Measurements from ENCODE around the gene COA7. TPM values are rescaled to one million over a fixed set of nuclear protein-coding genes. Genes with fewer than 3 reads are reported as not detected.

Gene COA7
- total and polyA plus RNA-seq, 2 of the 4 experiments (the other 2 are of a cell fraction) = 9.3 to 20.3 TPM

GRCh38 chr1:52673513-52673912, 24.6 kb downstream of the COA7 start:
- 0 out of 2 replicates have a peak, but pooled peaks cover 2% of the 10 kb centered on the region for H3K9me1 ChIP-seq (ENCODE audit: insufficient read depth, low read length)
- no CpG with 5 or more reads among the region's 4 CpGs for WGBS, 2 experiments (ENCODE audit: extremely low coverage in 2 of 2, insufficient read length in 1 of 2)
- in situ Hi-C loops (cut with MboI; ENCODE audit: low sequenced_read_pairs) = no loop called here
- dilution Hi-C loops (cut with HindIII; ENCODE audit: low sequenced_read_pairs, unreplicated experiment) = no loop called here
- H2AK9ac ChIP-seq (replicated peaks; ENCODE audit: low read depth, low read length, poor library complexity) = no peak overlapping the region
- H2AK5ac ChIP-seq (ENCODE audit: low read depth, low read length) = no peak overlapping the region
- H2BK15ac ChIP-seq (ENCODE audit: low read depth, low read length) = no peak overlapping the region
- no peak overlapping the region for H3K56ac ChIP-seq (ENCODE audit: extremely low read depth, insufficient read depth, low read length)
- H2BK5ac ChIP-seq (ENCODE audit: low read depth, low read length, poor library complexity, severe bottlenecking) = no peak overlapping the region
- H3K23ac ChIP-seq (ENCODE audit: low read depth, low read length) = no peak overlapping the region
- ATAC-seq (ENCODE audit: low read depth) = no peak
- no peaks in the 10 kb centered on the region for H3K9me3 ChIP-seq (ENCODE audit: control insufficient read depth, insufficient read depth, low read length)
- H3K18ac ChIP-seq (ENCODE audit: low read depth, low read length) = no peak overlapping the region
- no peak overlapping the region for H3K27ac ChIP-seq (ENCODE audit: insufficient read depth, low read length)
- no peaks in the 10 kb centered on the region for H4K20me1 ChIP-seq (ENCODE audit: insufficient read depth, low read length)
- H3K4ac ChIP-seq (ENCODE audit: low read depth, low read length) = no peak overlapping the region
- no peak for DNase-seq
- intact Hi-C loops (cut with micrococcal nuclease) = no loop called here
- peaks cover 12% of the 10 kb centered on the region for H3K4me1 ChIP-seq (ENCODE audit: control insufficient read depth, insufficient read depth, low read length)
- H3K4me2 ChIP-seq (ENCODE audit: low read depth, low read length) = no peak overlapping the region
- ChIA-PET POLR2A (ENCODE audit: unreplicated experiment) (no interaction called here), CTCF (interaction anchor here (0.6 kb wide), 1 partner anchor 72 kb away, joined by 5 read pairs; no protein-coding TSS in a partner anchor)
- no peak overlapping the region for H3K4me3 ChIP-seq (ENCODE audit: insufficient read depth, low read depth, low read length)
- H2BK20ac ChIP-seq (ENCODE audit: low read depth, low read length) = no peak overlapping the region
- no peak overlapping the region for H2AFZ ChIP-seq (replicated peaks; ENCODE audit: low read length, poor library complexity)
- no peak for TF ChIP-seq CTCF (conservative IDR thresholded peaks at IDR 0.05; ENCODE audit: low read depth, low read length)
- TF ChIP-seq CEBPB (IDR thresholded peaks at IDR 0.05; ENCODE audit: low read depth, low read length) = no peak
- TF ChIP-seq FOS (IDR thresholded peaks at IDR 0.05; ENCODE audit: low read depth, low read length) = no peak
- TF ChIP-seq RCOR1 (IDR thresholded peaks at IDR 0.05; ENCODE audit: insufficient replicate concordance, low read length) = no peak
- TF ChIP-seq SMC3 (IDR thresholded peaks at IDR 0.05; ENCODE audit: low read depth, low read length) = no peak
- no peak for TF ChIP-seq NFE2L2 (IDR thresholded peaks at IDR 0.05; ENCODE audit: low read depth, low read length)
- TF ChIP-seq RAD21 (IDR thresholded peaks at IDR 0.05; ENCODE audit: low read length) = no peak
- TF ChIP-seq MAFK (IDR thresholded peaks at IDR 0.05; ENCODE audit: low read depth, low read length) = no peak
- TF ChIP-seq BHLHE40 (IDR thresholded peaks at IDR 0.05; ENCODE audit: low read depth, low read length) = no peak
- no peak for TF ChIP-seq MXI1 (IDR thresholded peaks at IDR 0.05; ENCODE audit: borderline replicate concordance, low read depth, low read length)
- TF ChIP-seq RFX5 (IDR thresholded peaks at IDR 0.05; ENCODE audit: low read depth, low read length) = no peak
- TF ChIP-seq CHD1 (IDR thresholded peaks at IDR 0.05; ENCODE audit: low read depth, low read length) = no peak
- TF ChIP-seq USF2 (IDR thresholded peaks at IDR 0.05; ENCODE audit: low read depth, low read length) = no peak
- no peak for TF ChIP-seq POLR2A (IDR thresholded peaks at IDR 0.05; ENCODE audit: low read depth, low read length)
- no peak for TF ChIP-seq ELK1 (IDR thresholded peaks at IDR 0.05; ENCODE audit: borderline replicate concordance, low read depth, low read length)
- no peak for TF ChIP-seq MAZ (IDR thresholded peaks at IDR 0.05; ENCODE audit: borderline replicate concordance, low read depth, low read length)
- no peaks in the 10 kb centered on the region for H3K27me3 ChIP-seq (ENCODE audit: control insufficient read depth, insufficient read depth, low read length)
- H2BK120ac ChIP-seq (ENCODE audit: low read depth, low read length) = no peak overlapping the region
- H3K9ac ChIP-seq (ENCODE audit: low read depth, low read length) = no peak overlapping the region
- BruUV-seq (replicated peaks) = no TSS peak
- H3K79me1 ChIP-seq (ENCODE audit: low read depth in 1 of 2, low read length in 2 of 2) = no peaks in the 10 kb centered on the region
- no peak overlapping the region for H4K91ac ChIP-seq (ENCODE audit: insufficient read depth, low read depth, low read length)
- H3K14ac ChIP-seq (replicated peaks; ENCODE audit: low read depth, low read length) = no peak overlapping the region
- no peak overlapping the region for H4K5ac ChIP-seq (ENCODE audit: low read depth, low read length)
- no peak overlapping the region for H4K8ac ChIP-seq (ENCODE audit: low read depth in 2 of 2, low read length in 2 of 2)
- H3K36me3 ChIP-seq (ENCODE audit: control insufficient read depth, insufficient read depth, low read length) = no peaks in the 10 kb centered on the region
